Measurements from ENCODE around the gene WWP2. TPM values are rescaled to one million over a fixed set of nuclear protein-coding genes. Genes with fewer than 3 reads are reported as not detected.

Gene WWP2
- polyA plus RNA-seq, 1 donor from 2014 or later, result 11.9 TPM

GRCh38 chr16:69820926-69821541 lies 58.9 kb downstream of the WWP2 start:
- H3K4me3 ChIP-seq (ENCODE audit: low read length), result no peak overlapping the region
- no peak overlapping the region for H3K9ac ChIP-seq (ENCODE audit: low read length)

GRCh38 chr16:69821844-69822173 lies 59.7 kb downstream of the WWP2 start:
- no peak overlapping the region for H3K4me3 ChIP-seq (ENCODE audit: low read length)
- H3F3A ChIP-seq (ENCODE audit: insufficient read depth, low read length, poor library complexity, severe bottlenecking), result no peaks in the 10 kb centered on the region
- no peaks in the 10 kb centered on the region for H3K36me3 ChIP-seq (ENCODE audit: insufficient read depth, low read length)
- no peak overlapping the region for H3K4me2 ChIP-seq (ENCODE audit: low read length)
- no peaks in the 10 kb centered on the region for H4K20me1 ChIP-seq (ENCODE audit: insufficient read depth)
- no peak overlapping the region for H3K9ac ChIP-seq (ENCODE audit: low read length)
- no peak overlapping the region for H2AFZ ChIP-seq (ENCODE audit: low read depth, low read length)
- H3K9me3 ChIP-seq (ENCODE audit: low read length), result no peaks in the 10 kb centered on the region
- H3K79me2 ChIP-seq (replicated peaks; ENCODE audit: insufficient read depth, low read length), result no peaks in the 10 kb centered on the region
- no peak overlapping the region for H3K27ac ChIP-seq (ENCODE audit: low read length)
- no peaks in the 10 kb centered on the region for H3K9me2 ChIP-seq (ENCODE audit: insufficient read depth, low read length)
- no peaks in the 10 kb centered on the region for H3K27me3 ChIP-seq (ENCODE audit: insufficient read depth, low read depth, low read length)
- TF ChIP-seq SMC3 (conservative IDR thresholded peaks at IDR 0.05; ENCODE audit: poor library complexity) (no peak), REST (IDR thresholded peaks at IDR 0.05; ENCODE audit: borderline replicate concordance) (no peak), MXI1 (conservative IDR thresholded peaks at IDR 0.05; ENCODE audit: poor library complexity, severe bottlenecking) (no peak), TAF1 (IDR thresholded peaks at IDR 0.05; ENCODE audit: low read depth) (no peak), POLR2AphosphoS5 (IDR thresholded peaks at IDR 0.05) (no peak), EP300 (conservative IDR thresholded peaks at IDR 0.05; ENCODE audit: poor library complexity, severe bottlenecking) (no peak), EZH2 (IDR thresholded peaks at IDR 0.05; ENCODE audit: borderline replicate concordance, insufficient read depth, low read length, poor library complexity, severe bottlenecking) (no peak), RAD21 (conservative IDR thresholded peaks at IDR 0.05) (no peak)

More at GRCh38 chr16:69820926-69821541, 58.9 kb downstream of the WWP2 start:
- Histone ChIP-seq H3K9me2 (ENCODE audit: insufficient read depth, low read length) (no peaks in the 10 kb centered on the region), H3K4me2 (ENCODE audit: low read length) (no peak overlapping the region), H3K9me3 (ENCODE audit: low read length) (no peaks in the 10 kb centered on the region), H3K27ac (ENCODE audit: low read length) (no peak overlapping the region), H4K20me1 (ENCODE audit: insufficient read depth) (no peaks in the 10 kb centered on the region), H3K36me3 (ENCODE audit: insufficient read depth, low read length) (no peaks in the 10 kb centered on the region), H2AFZ (ENCODE audit: low read depth, low read length) (no peak overlapping the region), H3K79me2 (replicated peaks; ENCODE audit: insufficient read depth, low read length) (no peaks in the 10 kb centered on the region), H3F3A (ENCODE audit: insufficient read depth, low read length, poor library complexity, severe bottlenecking) (no peaks in the 10 kb centered on the region), H3K27me3 (ENCODE audit: insufficient read depth, low read depth, low read length) (no peaks in the 10 kb centered on the region)
- TF ChIP-seq CTCF (IDR thresholded peaks at IDR 0.05; ENCODE audit: poor library complexity, severe bottlenecking) (no peak), MXI1 (conservative IDR thresholded peaks at IDR 0.05; ENCODE audit: poor library complexity, severe bottlenecking) (no peak), POLR2AphosphoS5 (IDR thresholded peaks at IDR 0.05) (no peak), RAD21 (conservative IDR thresholded peaks at IDR 0.05) (no peak), TAF1 (IDR thresholded peaks at IDR 0.05; ENCODE audit: low read depth) (no peak), SMC3 (conservative IDR thresholded peaks at IDR 0.05; ENCODE audit: poor library complexity) (no peak), EP300 (conservative IDR thresholded peaks at IDR 0.05; ENCODE audit: poor library complexity, severe bottlenecking) (no peak), REST (IDR thresholded peaks at IDR 0.05; ENCODE audit: borderline replicate concordance) (no peak), EZH2 (IDR thresholded peaks at IDR 0.05; ENCODE audit: borderline replicate concordance, insufficient read depth, low read length, poor library complexity, severe bottlenecking) (no peak)
